NCI-H1436 treated with DMSO at 0.1 percent for 48 hours (cell line): Measurements from ENCODE around the gene AMER3.

ENCODE experiments used
- DNase-seq: peaks from one replicate; lab custom pipeline; 2025; lab: John Stamatoyannopoulos, UW

AMER3 gene

GRCh38 chr2:130749641-130750040 is 5.7 kb upstream of the AMER3 start:
- no peak for DNase-seq

DNA sequence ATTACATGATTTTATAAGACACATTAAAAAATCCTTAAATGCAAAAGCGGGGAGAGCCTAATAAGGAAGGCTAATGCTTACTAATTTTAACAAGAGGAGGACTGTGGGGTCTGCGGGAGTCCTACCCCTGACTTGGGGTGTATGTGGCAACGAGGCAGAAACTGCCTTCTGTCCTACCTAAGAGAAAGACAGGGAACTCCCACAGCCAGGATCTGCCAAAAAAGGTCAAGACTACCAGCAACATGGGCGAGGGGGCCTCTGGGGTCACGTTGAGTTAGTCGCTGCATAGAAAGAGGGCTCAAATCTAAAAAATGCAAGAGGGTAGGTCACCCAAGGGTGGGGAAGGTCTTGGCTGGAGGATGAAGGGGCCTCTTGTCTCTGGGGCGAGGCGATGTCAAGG is 529 bp upstream of the AMER3 start:
- DNase-seq, result no peak

GRCh38 chr2:130756053-130756873 is 923 bp downstream of the AMER3 start:
- DNase-seq, result no peak

- no peak for DNase-seq
These were observed 1.7 kb downstream of the AMER3 start for GRCh38 chr2:130756874-130757668.

DNA sequence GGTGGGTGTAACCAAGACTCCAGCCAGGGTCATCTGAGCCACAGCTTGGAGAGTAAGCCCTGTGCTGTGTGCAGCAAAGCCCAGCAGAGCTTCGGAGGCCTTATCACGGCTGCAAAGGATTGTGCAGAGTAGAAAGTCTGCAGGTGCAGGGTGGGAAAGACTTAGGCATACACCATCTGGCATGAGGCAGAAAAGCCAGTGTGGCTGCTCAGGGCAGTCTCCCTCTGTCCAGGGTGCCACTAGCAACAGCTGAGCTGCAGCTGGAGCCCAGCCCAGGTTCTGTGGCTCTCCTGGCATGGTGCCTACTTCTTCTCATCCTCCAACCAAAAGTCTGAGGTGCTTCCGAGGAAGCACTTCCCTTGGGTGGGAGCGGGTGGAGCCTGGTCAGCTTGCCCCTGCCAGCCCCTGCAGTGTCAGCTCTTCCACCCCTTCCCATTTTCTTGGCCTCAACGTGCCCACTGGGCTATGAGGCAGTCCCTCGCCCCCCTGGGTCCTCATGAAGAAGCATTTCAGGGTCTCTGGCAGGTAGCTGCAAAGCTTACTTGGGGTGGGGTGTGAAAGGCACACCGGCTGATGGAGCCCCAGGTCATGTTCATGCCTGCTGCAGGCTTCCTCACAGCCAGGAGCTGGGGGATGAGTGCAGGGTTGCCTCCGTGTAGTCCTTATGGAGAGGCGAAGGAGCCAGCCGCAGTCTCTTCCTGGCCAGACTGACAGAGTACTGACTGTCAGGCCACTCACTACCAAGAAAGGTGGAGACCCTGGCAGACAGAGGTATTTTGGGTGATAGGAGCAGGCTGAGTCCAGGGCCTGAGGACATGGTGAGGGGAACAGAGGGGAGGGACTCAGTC is 4.8 kb downstream of the AMER3 start:
- DNase-seq, result no peak

DNA sequence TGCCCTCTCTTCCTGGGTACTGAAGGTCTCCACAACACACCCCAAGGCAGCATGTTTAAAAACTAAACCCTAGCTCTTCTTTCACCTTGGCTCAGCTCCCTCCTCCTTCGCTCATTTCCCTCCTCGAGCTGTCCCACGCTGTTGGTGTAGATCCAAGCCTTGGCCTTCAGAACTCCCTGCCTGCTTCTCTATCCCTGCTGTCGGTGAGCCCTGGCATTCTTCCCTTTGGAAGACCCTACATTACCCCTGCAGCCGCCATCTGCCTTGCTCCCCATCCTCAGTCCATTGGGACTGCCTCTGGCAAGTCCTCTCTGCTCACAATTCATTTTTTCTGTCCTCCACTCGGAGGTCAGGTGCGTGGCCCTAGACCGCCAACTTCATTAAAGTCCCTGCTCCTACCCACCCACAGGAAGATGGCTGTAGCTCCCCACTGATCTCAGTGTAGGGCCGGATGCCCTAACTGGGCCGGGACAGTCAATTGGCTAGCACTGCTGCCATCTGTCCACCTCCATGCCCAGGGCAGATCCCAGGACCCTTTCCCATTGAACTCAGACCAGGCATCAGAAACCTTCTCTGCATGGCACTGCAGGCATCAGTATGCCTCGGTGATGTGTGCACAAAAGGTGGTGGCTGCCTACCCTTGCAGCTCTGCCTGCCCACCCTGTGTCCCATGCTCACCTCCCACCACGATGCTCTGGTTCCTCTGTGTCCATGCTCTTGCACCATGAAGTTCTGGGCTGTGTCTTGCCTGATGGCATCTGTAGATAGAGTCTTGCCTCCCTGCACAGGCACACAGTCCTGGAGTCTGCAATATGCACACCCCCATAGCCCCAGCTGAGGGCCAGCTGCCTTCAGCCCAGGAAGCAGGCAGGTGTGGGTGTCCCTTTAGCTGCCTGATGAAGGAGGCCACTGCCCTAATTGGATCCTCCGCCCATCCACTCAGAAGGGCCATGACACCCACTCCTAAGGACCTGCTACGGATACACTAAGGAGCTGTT is 5.7 kb downstream of the AMER3 start:
- no peak for DNase-seq

DNA sequence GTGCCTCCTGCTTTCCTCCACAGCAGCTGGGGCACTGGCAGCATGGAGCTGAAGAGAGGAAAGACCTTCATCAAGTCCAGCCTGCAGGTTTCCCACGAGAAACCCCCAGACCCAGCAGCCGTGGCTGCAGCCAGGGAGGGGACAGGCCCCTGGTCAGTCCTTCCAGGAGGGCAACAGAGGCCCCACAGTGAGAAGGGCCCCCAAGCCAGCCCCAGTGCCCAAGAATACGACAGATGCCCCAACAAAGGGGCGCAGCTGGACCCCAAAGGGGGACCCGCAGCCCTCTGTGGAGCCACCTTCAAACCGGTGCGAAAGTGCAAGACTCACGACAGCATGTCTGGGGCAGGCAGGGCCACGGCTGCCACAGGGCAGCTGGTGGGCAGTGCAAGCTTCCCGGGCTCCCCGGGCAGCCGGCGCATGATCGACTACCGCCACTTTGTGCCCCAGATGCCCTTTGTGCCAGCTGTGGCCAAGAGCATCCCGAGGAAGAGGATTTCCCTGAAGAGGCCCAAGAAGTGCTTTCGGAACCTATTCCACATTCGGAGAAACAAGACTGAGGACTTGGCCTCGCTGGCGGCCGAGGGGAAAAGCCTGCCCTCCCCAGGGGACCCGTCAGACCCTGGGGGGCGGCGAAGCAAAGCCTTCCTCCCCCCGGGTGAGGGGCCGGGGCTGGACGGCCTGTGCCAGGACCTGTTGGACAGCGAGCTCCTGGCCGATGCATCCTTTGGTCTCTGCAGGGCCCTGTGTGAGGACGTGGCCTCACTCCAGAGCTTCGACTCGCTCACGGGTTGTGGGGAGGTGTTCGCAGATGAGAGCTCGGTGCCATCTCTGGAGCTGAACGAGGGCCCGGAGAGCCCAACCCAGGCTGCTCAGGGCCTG is 6.9 kb downstream of the AMER3 start:
- no peak for DNase-seq

DNA sequence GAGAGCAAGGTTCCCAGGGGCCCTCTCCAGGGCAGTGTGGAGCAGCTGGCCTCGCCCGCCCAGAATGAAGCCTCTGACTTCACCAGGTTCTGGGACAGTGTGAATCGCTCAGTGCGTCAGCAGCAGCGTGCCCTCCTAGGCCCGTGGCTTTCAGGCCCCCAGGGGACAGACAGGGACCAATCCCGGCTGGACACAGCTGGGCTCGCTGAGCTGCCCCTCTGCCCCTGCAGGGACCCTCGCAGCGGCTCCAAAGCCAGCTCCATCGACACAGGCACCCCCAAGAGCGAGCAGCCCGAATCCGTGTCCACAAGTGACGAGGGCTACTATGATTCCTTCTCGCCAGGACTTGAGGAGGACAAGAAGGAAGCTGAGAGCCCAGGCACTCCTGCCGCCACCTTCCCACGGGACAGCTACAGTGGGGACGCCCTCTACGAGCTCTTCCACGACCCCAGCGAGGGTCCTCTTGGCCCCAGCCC is 7.6 kb downstream of the AMER3 start:
- no peak for DNase-seq

GRCh38 chr2:130763405-130763804 is 8.1 kb downstream of the AMER3 start:
- no peak for DNase-seq

GRCh38 chr2:130764035-130764820 is 8.9 kb downstream of the AMER3 start:
- no peak for DNase-seq

DNA sequence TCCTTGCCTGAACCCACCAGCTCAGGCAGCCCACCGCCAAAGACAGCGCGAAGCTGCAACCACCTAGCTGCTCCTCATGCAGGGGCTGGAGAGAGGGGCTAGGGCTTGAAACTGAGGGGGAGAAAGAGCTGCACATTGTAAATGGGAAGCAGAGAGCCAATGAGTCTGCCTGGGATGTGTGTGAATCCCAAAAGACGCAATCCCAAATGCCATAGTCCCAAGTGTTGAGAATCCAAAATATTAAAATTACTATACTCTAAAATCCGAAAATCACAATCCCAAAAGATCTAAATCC is 9.4 kb downstream of the AMER3 start:
- no peak for DNase-seq

- DNase-seq, result no peak
These were observed 10.1 kb downstream of the AMER3 start for GRCh38 chr2:130765464-130765863.

- no peak for DNase-seq
These were observed 10.7 kb downstream of the AMER3 start for GRCh38 chr2:130766037-130766436.

GRCh38 chr2:130766711-130767407 is 11.5 kb downstream of the AMER3 start:
- DNase-seq, result no peak

DNA sequence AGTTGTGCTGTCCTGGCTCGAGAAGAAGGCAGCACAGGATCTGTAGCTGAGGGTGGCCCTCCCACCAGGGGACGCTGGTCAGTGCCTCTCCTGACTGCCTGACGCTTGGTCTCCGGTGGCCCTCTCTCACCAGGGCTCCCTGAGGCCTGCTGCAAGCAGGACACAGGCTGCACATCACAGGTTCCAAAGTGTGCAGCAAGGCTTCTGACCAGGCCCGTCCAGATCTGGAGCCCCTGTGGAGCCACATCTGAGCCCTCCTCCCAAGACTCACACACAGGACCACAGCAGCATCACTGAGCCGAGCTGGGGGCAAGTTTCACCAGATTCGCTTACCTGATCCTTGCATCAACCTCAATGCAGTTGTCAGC is 12.1 kb downstream of the AMER3 start:
- DNase-seq, result no peak

DNA sequence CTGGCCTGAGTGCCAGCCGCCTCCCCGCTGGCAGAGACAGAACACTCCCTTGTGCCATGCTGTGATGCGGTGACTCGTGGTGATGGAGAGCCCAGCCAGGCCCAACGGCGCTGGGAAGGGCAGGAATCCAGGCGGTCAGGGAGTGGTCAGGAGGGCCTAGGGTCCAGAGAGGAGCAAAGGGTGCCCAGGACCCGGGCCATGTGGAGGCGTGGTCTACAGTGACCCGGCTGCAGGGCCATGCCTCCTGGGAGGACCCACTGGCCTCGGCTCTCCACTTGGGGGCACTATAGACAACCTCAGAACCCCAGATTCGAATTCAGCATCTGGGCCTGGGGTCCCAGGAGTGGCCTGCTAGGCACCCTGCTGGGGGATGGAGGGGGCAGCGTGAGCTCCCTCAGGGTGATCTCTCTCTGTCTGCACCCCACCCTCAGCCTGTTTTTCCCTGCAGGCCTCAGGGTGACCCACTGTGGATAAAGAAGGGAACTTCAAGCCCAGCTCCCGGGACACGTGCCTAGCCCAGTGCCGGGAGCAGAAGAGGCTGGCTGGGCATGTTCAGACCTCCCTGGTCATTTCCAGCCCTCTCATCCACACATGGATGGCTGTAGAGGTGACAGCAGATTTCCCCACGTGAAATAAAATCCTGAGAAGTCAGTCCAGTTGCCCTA is 13.0 kb downstream of the AMER3 start:
- no peak for DNase-seq

DNA sequence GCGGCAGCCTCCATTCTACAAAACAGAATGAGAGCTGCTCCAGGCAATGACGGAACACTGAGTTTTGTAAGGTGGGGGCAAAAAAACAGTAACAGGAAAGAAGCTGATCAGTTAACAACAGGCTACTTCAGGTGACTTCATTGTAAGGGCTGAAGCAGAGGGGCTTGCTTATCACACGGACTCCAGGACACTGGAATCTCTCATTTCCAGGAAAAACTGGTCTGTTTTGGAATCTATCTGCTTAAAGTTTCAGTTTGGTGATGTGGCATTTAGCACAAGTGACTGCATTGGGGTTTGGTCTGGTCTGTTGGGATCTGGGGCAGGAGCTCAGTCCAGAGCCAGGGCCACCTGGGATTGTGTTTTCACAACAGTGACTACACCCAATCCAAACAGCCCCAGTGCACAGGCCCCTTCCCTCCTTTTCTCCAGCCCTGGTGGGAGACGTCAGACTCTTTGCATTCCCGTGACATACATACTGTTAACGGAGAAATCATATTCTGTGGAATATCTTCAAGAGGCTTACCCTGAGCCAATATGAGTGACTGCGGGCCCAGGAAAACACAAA is 14.1 kb downstream of the AMER3 start:
- no peak for DNase-seq

DNA sequence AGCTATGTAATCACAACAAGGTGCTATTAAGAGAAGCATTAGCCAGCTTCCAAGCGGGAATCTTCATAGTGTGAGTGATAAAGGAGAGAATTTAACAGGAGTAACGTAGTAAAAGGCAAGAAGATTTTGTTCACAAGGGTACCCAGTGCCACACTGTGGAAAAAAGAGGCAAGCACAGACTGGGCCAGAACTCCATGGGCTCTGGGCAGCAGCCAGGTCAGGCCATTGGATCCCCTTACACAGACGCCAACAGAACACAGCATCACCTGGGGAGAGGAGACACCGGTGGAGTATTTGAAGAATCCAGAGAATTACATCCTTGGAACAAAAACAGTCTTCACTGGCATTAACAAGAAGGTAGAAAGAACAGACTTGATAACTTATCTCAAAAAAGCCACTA is 21.2 kb downstream of the AMER3 start:
- no peak for DNase-seq
